Gastrocnemius medialis (tissue), 4 donors: Measurements from ENCODE around the gene ZFP92.

Source experiments
- POLR2A ChIP-seq, 2 donors: fragments of 450-650 bp; IDR thresholded peaks; one replicate each; pipeline ENCODE4 v1.6.1; 2017; ENCODE audit warnings: antibody characterized with exemption in 2 of 2, mild to moderate bottlenecking in 2 of 2, moderate library complexity in 2 of 2
- TF ChIP-seq, protein P1 (sequence below), 5 experiments: fragments of 450-650 bp in 3 of 5; fragments of 200-600 bp in 2 of 5; sonication (generic) in 2 of 5; IDR thresholded peaks in 4 of 5; conservative IDR thresholded peaks in 1 of 5; 1 replicate in 4 of 5; 2 replicates in 1 of 5; pipeline ENCODE4 v1.5.1; 2016 to 2019; ENCODE audit warnings: antibody characterized with exemption in 5 of 5, mild to moderate bottlenecking in 3 of 5, moderate library complexity in 3 of 5

DNA sequence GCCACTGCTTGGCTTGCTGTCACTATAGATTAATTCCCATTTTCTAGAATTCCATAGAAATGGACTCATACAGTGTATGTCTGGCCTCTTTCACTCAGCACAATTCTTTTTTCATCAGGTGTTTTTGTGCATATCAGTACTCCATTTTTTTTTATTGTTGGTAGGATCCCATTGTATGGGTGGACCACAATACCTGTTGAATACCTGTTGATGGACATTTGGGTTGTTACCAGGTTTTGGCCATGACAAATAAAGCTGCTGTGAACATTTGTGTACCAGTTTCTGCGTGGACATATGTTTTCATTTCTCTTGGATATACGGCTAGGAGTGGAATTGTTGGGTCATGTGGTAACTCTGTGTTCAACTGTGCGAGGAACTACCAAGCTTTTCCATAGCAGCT is 14.9 kb downstream of the ZFP92 start:
- TF ChIP-seq, protein P1, sequence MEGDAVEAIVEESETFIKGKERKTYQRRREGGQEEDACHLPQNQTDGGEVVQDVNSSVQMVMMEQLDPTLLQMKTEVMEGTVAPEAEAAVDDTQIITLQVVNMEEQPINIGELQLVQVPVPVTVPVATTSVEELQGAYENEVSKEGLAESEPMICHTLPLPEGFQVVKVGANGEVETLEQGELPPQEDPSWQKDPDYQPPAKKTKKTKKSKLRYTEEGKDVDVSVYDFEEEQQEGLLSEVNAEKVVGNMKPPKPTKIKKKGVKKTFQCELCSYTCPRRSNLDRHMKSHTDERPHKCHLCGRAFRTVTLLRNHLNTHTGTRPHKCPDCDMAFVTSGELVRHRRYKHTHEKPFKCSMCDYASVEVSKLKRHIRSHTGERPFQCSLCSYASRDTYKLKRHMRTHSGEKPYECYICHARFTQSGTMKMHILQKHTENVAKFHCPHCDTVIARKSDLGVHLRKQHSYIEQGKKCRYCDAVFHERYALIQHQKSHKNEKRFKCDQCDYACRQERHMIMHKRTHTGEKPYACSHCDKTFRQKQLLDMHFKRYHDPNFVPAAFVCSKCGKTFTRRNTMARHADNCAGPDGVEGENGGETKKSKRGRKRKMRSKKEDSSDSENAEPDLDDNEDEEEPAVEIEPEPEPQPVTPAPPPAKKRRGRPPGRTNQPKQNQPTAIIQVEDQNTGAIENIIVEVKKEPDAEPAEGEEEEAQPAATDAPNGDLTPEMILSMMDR (IDR thresholded peaks at IDR 0.05 in 4 of 5, conservative IDR thresholded peaks at IDR 0.05 in 1 of 5) = no peak
- TF ChIP-seq POLR2A (IDR thresholded peaks at IDR 0.05) = no peak
